Esophagus squamous epithelium (tissue), 5 donors: Measurements from ENCODE around the gene MICB. TPM values are rescaled to one million over a fixed set of nuclear protein-coding genes. Genes with fewer than 3 reads are reported as not detected.

Source experiments
- DNase-seq: peaks from one replicate; lab custom pipeline; 2025; lab: John Stamatoyannopoulos, UW
- H3K27ac ChIP-seq, 4 donors: fragments of 200-600 bp; sonication (generic); one replicate each; pipeline ENCODE4 v1.5.1; 2016 to 2019; ENCODE audit warnings: mild to moderate bottlenecking in 1 of 4
- H3K27me3 ChIP-seq, 4 donors: fragments of 200-600 bp; sonication (generic); 1 replicate in 3 of 4; 2 replicates in 1 of 4; pipeline versions ENCODE4 v1.5.1 to v1.6.0; 2017 to 2021; ENCODE audit warnings: antibody characterized with exemption in 1 of 4
- H3K36me3 ChIP-seq, 3 donors: fragments of 200-600 bp; sonication (generic); one replicate each; pipeline ENCODE4 v1.5.1; 2016 to 2019
- H3K4me1 ChIP-seq, 3 donors: fragments of 200-600 bp; sonication (generic); one replicate each; pipeline ENCODE4 v1.5.1; 2017 to 2019
- H3K4me3 ChIP-seq, 4 donors: fragments of 200-600 bp; sonication (generic); 1 replicate in 3 of 4; 2 replicates in 1 of 4; pipeline ENCODE4 v1.5.1; 2016 to 2019; ENCODE audit warnings: mild to moderate bottlenecking in 2 of 4, moderate library complexity in 1 of 4
- H3K9me3 ChIP-seq, 3 donors: fragments of 200-600 bp; sonication (generic); one replicate each; pipeline ENCODE4 v1.5.1; 2016 to 2019
- POLR2A ChIP-seq, 4 donors: fragments of 450-650 bp; IDR thresholded peaks; one replicate each; pipeline ENCODE4 v1.6.1; 2017; ENCODE audit warnings: antibody characterized with exemption in 4 of 4, mild to moderate bottlenecking in 4 of 4, moderate library complexity in 3 of 4
- WGBS, 2 donors: methylation state at CpG; one replicate each; pipeline ENCODE4 v1.1.5; 2018; 5-methylcytosine and 5-hydroxymethylcytosine counted together
- intact Hi-C: fragments of 100-400 bp; cut with DNase I; formaldehyde crosslinking; loops from one replicate; pipeline ENCODE4 v1.15.0; 2022
- total RNA-seq, 4 donors: library from RNA; depleted of rRNA; stranded (reverse); fragments of >200 nt; gene quantifications; one replicate each; pipeline ENCODE4 v1.1.0, GENCODE V29; 2016
- TF ChIP-seq, protein P1 (sequence below), 6 experiments: fragments of 450-650 bp in 4 of 6; fragments of 200-600 bp in 2 of 6; sonication (generic) in 2 of 6; IDR thresholded peaks; one replicate each; pipeline ENCODE4 v1.5.1; 2016 to 2019; ENCODE audit warnings: antibody characterized with exemption in 6 of 6, mild to moderate bottlenecking in 4 of 6, moderate library complexity in 4 of 6
- donor health status: DM: yes; HTN: yes; CAD: no.

MICB gene
- total RNA-seq, 4 donors from 2014 or later = 0.23 to 2.6 (median 2.1) TPM

DNA sequence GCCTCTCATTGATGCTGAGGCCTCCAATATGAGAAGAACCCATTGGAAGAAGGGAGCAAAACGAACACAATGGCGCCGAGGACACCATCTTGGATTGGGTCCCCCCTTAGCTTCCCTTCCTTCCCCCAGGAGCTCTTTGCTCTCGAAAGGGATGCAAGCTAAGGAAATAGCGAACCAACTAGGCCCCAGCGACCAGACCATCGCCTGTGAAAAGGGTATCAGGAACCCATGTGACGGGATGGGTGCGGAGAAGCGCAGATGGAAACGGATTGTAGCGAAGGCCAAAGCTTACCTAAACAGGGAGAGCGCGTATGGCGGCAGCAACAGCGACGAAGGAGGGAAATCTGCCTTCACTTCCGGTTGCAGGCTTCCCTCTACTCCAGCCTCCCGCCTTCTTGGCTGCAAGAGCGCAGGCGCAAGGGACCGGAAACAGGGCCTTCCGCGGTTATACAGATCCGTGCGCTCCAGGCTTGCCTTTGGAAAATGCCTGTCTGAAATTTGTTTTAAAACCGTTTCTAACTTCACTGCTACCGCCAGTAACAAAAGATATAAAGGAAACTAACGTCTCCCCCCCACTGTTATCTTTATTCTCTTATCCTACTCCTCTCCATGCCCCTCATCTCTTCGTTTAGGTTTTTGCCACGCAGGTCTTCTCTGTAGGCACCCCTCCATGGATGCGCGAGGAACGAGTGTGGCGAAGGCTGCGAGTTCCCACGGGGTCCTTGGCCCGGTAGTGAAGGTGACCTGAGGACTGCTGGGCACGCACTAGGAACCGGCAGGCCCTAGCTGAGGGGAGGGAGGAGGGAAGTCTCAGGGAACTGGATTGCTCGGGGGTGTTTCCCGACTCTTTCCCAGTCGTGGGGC, 43.9 kb downstream of the MICB start, which contains the start of gene DDX39B:
DDX39B (minus strand) TSS at position 346 of the 864 bp plus-strand sequence. CDS start 1,471 bp downstream, outside the sequence.
- Histone ChIP-seq H3K9me3 (no peaks in the 10 kb centered on the region), H3K36me3 (peaks cover 20 to 35% (median 26%) of the 10 kb centered on the region in 3 donors), H3K27ac (peak within 1 kb of the TSS; percentile 93 to 99 (median 94)), H3K4me3 (peak within 1 kb of the TSS; percentile 58 to 87 (median 74)), H3K4me1 (peaks cover 24 to 60% (median 40%) of the 10 kb centered on the region in 3 donors), H3K27me3 (no peaks in the 10 kb centered on the region)
- DNase-seq = peak; percentile 80
- 0 to 1% methylated on average over 35 of the region's 43 CpGs for WGBS, 2 donors
- intact Hi-C loops = no loop called here
- TF ChIP-seq POLR2A (IDR thresholded peaks at IDR 0.05) = peak in 3 of 4 donors; percentile 45 to 80 (median 53)
- TF ChIP-seq, protein P1, sequence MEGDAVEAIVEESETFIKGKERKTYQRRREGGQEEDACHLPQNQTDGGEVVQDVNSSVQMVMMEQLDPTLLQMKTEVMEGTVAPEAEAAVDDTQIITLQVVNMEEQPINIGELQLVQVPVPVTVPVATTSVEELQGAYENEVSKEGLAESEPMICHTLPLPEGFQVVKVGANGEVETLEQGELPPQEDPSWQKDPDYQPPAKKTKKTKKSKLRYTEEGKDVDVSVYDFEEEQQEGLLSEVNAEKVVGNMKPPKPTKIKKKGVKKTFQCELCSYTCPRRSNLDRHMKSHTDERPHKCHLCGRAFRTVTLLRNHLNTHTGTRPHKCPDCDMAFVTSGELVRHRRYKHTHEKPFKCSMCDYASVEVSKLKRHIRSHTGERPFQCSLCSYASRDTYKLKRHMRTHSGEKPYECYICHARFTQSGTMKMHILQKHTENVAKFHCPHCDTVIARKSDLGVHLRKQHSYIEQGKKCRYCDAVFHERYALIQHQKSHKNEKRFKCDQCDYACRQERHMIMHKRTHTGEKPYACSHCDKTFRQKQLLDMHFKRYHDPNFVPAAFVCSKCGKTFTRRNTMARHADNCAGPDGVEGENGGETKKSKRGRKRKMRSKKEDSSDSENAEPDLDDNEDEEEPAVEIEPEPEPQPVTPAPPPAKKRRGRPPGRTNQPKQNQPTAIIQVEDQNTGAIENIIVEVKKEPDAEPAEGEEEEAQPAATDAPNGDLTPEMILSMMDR (IDR thresholded peaks at IDR 0.05) = peak in 3 of 6 experiments; percentile 7 to 14 (median 11)

DNA sequence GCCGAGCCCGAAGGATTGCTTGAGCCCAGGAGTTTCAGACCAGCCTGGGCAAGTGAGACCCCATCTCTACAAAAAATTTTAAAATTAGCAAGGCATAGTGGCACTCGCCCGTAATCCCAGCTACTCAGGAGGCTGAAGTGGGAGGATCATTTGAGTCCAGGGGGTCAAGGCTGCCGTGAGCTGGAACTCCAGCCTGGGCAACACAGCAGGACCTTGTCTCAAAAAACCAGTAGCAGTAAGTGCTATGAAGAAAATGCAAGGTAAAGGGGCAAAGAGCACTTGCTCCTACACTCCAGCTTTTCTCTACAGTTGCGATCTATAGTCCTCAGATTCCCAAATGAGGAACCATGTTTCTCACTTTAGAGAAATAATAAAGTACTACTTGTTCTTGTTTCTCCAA, 45.7 kb downstream of the MICB start:
- H3K9me3 ChIP-seq = no peaks in the 10 kb centered on the region
- peaks cover 28 to 60% (median 36%) of the 10 kb centered on the region in 3 donors for H3K4me1 ChIP-seq
- intact Hi-C loops = no loop called here
- WGBS, 2 donors = 88 to 91% methylated on average over 4 to 6 of the region's 6 CpGs
- peak overlapping the region in 2 of 4 donors; percentile 93 to 99 for H3K27ac ChIP-seq
- no peak overlapping the region for H3K4me3 ChIP-seq
- no peak for TF ChIP-seq POLR2A (IDR thresholded peaks at IDR 0.05)
- TF ChIP-seq, protein P1 (IDR thresholded peaks at IDR 0.05) = no peak
- no peaks in the 10 kb centered on the region for H3K27me3 ChIP-seq
- no peak for DNase-seq
- H3K36me3 ChIP-seq = peaks cover 4 to 20% (median 10%) of the 10 kb centered on the region in 3 donors

DNA sequence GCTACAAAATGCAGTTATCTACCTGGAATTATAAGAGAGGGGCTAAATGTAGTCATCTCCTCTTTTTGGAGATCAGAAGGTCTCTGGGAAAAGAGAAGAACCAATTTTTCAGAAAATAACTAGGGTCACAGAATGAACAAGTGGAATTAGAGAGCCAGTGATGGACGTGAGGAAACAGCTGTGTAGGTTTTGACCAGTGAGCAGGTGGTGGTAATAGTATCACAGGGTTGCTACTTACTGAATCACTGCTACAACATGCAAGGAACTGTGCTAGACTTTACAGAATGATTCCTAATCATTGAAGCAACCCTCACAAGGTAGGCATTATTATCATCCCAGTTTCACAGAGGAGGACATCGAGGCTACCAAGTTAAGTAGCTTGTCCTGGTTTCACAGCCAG, 46.7 kb downstream of the MICB start:
- Histone ChIP-seq H3K27ac (no peak overlapping the region), H3K36me3 (peaks cover 0 to 20% (median 4%) of the 10 kb centered on the region in 3 donors), H3K27me3 (no peaks in the 10 kb centered on the region), H3K9me3 (no peaks in the 10 kb centered on the region), H3K4me1 (peaks cover 18 to 56% (median 26%) of the 10 kb centered on the region in 3 donors), H3K4me3 (no peak overlapping the region)
- no peak for DNase-seq
- no peak for TF ChIP-seq POLR2A (IDR thresholded peaks at IDR 0.05)
- TF ChIP-seq, protein P1 (IDR thresholded peaks at IDR 0.05) = no peak
- WGBS, 2 donors = 75 to 79% methylated on average over 2 of the region's 2 CpGs
- intact Hi-C loops = loop anchor here (5.0 kb wide), 1 partner anchor 47 kb away; the partner anchor contains the start of gene MICB

DNA sequence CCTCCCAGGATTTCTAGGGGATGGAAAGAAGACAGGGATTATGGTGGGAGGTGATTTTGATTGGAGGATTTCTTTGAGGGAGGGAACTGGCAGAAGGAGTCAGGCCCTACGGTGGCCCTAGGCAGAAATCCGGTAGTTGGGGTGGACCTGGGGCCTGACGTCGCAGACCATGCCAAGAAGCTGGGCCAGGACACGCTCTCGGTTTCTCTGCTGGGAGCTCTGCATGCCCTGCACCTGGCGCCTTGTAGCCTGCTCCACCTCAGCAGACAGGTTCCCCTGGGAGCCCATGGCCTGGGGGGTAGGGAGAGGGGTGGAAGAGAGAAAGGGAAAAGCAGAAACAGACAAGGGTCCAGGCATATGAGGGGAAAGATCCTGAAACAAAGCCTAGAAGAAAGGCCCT, 47.3 kb downstream of the MICB start:
- H3K27me3 ChIP-seq = no peaks in the 10 kb centered on the region
- TF ChIP-seq POLR2A (IDR thresholded peaks at IDR 0.05) = no peak
- TF ChIP-seq, protein P1 (IDR thresholded peaks at IDR 0.05) = no peak
- peaks cover 0 to 20% (median 0%) of the 10 kb centered on the region in 3 donors for H3K36me3 ChIP-seq
- no peaks in the 10 kb centered on the region for H3K9me3 ChIP-seq
- peaks cover 12 to 50% (median 20%) of the 10 kb centered on the region in 3 donors for H3K4me1 ChIP-seq
- no peak overlapping the region for H3K27ac ChIP-seq
- no peak for DNase-seq
- no peak overlapping the region for H3K4me3 ChIP-seq
- 57 to 60% methylated on average over 7 of the region's 7 CpGs for WGBS, 2 donors
- intact Hi-C loops = loop anchor here (5.0 kb wide), 1 partner anchor 48 kb away; the partner anchor contains the start of gene MICB
